ENCODE data around the gene ATP11B.

Gene ATP11B

DNA sequence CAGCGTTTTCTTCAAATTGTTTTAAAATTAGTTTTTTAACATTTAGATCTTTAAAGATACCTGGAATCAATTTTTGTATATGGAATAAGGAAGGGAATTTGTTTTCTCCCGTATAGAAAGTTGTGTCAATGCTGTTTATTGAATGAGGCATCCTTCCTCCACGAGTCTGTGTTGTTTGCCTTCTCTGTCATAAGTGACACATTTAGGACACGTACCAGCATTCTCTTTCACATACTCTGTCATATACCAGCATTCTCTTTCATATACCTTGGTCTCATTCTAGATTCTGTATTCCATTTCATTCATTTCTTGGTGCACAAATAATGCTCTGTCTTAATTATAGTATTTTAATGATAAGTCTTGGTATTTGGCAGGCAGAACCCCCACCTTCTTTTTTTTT, 10.3 kb downstream of the ATP11B start (continued):
- TF ChIP-seq, protein P1, sequence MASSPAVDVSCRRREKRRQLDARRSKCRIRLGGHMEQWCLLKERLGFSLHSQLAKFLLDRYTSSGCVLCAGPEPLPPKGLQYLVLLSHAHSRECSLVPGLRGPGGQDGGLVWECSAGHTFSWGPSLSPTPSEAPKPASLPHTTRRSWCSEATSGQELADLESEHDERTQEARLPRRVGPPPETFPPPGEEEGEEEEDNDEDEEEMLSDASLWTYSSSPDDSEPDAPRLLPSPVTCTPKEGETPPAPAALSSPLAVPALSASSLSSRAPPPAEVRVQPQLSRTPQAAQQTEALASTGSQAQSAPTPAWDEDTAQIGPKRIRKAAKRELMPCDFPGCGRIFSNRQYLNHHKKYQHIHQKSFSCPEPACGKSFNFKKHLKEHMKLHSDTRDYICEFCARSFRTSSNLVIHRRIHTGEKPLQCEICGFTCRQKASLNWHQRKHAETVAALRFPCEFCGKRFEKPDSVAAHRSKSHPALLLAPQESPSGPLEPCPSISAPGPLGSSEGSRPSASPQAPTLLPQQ (tag by site-specific recombination; IDR thresholded peaks at IDR 0.05) = no peak
- TF ChIP-seq, protein P2, sequence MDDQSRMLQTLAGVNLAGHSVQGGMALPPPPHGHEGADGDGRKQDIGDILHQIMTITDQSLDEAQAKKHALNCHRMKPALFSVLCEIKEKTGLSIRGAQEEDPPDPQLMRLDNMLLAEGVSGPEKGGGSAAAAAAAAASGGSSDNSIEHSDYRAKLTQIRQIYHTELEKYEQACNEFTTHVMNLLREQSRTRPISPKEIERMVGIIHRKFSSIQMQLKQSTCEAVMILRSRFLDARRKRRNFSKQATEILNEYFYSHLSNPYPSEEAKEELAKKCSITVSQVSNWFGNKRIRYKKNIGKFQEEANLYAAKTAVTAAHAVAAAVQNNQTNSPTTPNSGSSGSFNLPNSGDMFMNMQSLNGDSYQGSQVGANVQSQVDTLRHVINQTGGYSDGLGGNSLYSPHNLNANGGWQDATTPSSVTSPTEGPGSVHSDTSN (CRISPR knock-in tag; IDR thresholded peaks at IDR 0.05) = no peak
- TF ChIP-seq, protein P3, sequence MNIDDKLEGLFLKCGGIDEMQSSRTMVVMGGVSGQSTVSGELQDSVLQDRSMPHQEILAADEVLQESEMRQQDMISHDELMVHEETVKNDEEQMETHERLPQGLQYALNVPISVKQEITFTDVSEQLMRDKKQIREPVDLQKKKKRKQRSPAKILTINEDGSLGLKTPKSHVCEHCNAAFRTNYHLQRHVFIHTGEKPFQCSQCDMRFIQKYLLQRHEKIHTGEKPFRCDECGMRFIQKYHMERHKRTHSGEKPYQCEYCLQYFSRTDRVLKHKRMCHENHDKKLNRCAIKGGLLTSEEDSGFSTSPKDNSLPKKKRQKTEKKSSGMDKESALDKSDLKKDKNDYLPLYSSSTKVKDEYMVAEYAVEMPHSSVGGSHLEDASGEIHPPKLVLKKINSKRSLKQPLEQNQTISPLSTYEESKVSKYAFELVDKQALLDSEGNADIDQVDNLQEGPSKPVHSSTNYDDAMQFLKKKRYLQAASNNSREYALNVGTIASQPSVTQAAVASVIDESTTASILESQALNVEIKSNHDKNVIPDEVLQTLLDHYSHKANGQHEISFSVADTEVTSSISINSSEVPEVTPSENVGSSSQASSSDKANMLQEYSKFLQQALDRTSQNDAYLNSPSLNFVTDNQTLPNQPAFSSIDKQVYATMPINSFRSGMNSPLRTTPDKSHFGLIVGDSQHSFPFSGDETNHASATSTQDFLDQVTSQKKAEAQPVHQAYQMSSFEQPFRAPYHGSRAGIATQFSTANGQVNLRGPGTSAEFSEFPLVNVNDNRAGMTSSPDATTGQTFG (tag by site-specific recombination; IDR thresholded peaks at IDR 0.05; ENCODE audit: borderline replicate concordance) = no peak
- no peak for TF ChIP-seq ZNF335 (tag by site-specific recombination; conservative IDR thresholded peaks at IDR 0.05)
- no peak for TF ChIP-seq ZNF404 (tag by site-specific recombination; IDR thresholded peaks at IDR 0.05)
- TF ChIP-seq RBAK (tag by site-specific recombination; IDR thresholded peaks at IDR 0.05) = no peak

DNA sequence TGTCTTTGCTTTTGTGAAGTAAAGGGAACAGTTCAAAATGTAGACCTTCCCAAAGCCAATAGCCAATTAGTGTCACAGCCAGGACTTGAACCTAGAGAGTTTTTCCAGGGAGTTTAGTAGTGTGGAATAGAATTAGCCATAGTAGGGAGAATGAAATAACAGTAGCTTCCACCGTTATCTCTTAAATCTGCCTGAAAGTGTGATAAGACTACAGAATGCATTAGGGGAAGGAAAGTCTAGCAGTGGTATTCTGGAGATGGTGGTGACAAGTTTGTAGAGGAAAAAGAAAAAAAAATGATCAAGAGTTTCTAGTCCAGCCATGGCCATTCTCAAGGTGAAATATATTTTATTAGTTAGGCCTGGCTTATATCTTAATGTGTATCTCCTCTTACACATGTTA, 13.8 kb downstream of the ATP11B start:
- Histone ChIP-seq H3K27ac (ENCODE audit: extremely low read depth, low read depth, low read length) (no peak overlapping the region), H3K36me3 (ENCODE audit: control insufficient read depth in 2 of 2, insufficient read depth in 1 of 2, low read length in 2 of 2) (no peaks in the 10 kb centered on the region), H3K4me3 (ENCODE audit: low read depth, low read length) (no peak overlapping the region), H3K9me3 (ENCODE audit: control insufficient read depth, insufficient read depth, low read depth, low read length) (no peaks in the 10 kb centered on the region), H3K4me1 (ENCODE audit: control insufficient read depth, insufficient read depth, low read length) (peaks cover 6% of the 10 kb centered on the region)
- no peak for TF ChIP-seq YY2 (tag by site-specific recombination; IDR thresholded peaks at IDR 0.05)
- TF ChIP-seq ZNF214 (tag by site-specific recombination; IDR thresholded peaks at IDR 0.05; ENCODE audit: borderline replicate concordance) = no peak
- TF ChIP-seq ZNF324 (tag by site-specific recombination; IDR thresholded peaks at IDR 0.05) = no peak
- TF ChIP-seq, protein P4, sequence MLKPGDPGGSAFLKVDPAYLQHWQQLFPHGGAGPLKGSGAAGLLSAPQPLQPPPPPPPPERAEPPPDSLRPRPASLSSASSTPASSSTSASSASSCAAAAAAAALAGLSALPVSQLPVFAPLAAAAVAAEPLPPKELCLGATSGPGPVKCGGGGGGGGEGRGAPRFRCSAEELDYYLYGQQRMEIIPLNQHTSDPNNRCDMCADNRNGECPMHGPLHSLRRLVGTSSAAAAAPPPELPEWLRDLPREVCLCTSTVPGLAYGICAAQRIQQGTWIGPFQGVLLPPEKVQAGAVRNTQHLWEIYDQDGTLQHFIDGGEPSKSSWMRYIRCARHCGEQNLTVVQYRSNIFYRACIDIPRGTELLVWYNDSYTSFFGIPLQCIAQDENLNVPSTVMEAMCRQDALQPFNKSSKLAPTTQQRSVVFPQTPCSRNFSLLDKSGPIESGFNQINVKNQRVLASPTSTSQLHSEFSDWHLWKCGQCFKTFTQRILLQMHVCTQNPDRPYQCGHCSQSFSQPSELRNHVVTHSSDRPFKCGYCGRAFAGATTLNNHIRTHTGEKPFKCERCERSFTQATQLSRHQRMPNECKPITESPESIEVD (tag by site-specific recombination; IDR thresholded peaks at IDR 0.05) = 0 out of 2 replicates have a peak, but pooled peaks have one; percentile 6
- TF ChIP-seq PRDM1 (tag by site-specific recombination; IDR thresholded peaks at IDR 0.05) = peak; percentile 43; the same call in 1 of the 2 replicates
- ChIA-PET CTCF (interaction anchor here (0.6 kb wide), 1 partner anchor 93 kb away, joined by 3 read pairs; no protein-coding TSS in a partner anchor), POLR2A (no interaction called here)

DNA sequence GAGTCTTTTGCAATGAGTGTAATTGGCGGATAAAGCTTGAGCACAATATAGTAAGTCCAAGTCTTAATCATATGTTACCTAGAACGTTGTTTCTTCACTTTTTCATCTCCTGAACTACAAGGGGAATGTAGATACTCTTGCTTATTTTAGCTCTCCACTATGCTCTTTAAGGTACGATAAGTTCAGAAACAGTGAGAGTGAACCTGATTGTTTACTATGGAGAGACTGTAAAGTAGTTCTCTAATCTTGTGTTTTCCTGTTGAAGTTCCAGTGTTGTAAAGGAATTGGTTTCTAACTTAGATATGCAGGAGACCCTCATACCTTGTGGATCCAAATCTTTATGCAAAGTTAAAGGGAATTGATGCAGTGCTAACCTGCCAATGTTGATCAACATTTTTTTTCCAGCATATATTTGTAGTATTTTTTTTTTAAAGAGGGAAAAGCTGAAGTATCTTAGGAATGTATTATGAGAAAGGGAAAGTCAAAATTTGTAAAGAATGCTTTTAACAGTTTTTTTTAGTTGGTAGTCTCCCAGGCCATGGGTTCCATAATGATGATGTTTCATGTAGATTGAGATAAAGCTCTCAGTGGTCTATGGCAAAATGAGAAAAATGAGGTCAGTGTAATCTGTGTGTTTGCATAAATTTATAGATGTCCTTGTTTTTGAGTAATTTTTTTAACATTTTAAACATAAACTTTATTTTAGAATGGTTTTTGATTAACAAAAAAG, 14.9 kb downstream of the ATP11B start:
- CTCF ChIA-PET = no interaction called here
- POLR2A ChIA-PET = no interaction called here
- no peak overlapping the region for H3K4me3 ChIP-seq (ENCODE audit: low read depth, low read length)

More for the DNA sequence above, 14.9 kb downstream of the ATP11B start:
- H3K36me3 ChIP-seq (ENCODE audit: control insufficient read depth in 2 of 2, insufficient read depth in 1 of 2, low read length in 2 of 2) = no peaks in the 10 kb centered on the region
- TF ChIP-seq, protein P5, sequence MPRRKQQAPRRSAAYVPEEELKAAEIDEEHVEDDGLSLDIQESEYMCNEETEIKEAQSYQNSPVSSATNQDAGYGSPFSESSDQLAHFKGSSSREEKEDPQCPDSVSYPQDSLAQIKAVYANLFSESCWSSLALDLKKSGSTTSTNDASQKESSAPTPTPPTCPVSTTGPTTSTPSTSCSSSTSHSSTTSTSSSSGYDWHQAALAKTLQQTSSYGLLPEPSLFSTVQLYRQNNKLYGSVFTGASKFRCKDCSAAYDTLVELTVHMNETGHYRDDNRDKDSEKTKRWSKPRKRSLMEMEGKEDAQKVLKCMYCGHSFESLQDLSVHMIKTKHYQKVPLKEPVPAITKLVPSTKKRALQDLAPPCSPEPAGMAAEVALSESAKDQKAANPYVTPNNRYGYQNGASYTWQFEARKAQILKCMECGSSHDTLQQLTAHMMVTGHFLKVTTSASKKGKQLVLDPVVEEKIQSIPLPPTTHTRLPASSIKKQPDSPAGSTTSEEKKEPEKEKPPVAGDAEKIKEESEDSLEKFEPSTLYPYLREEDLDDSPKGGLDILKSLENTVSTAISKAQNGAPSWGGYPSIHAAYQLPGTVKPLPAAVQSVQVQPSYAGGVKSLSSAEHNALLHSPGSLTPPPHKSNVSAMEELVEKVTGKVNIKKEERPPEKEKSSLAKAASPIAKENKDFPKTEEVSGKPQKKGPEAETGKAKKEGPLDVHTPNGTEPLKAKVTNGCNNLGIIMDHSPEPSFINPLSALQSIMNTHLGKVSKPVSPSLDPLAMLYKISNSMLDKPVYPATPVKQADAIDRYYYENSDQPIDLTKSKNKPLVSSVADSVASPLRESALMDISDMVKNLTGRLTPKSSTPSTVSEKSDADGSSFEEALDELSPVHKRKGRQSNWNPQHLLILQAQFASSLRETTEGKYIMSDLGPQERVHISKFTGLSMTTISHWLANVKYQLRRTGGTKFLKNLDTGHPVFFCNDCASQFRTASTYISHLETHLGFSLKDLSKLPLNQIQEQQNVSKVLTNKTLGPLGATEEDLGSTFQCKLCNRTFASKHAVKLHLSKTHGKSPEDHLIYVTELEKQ (tag by site-specific recombination; IDR thresholded peaks at IDR 0.05; ENCODE audit: borderline replicate concordance) = no peak
- TF ChIP-seq PRDM1 (tag by site-specific recombination; IDR thresholded peaks at IDR 0.05) = peak; percentile 72
- H3K4me1 ChIP-seq (ENCODE audit: control insufficient read depth, insufficient read depth, low read length) = peaks cover 6% of the 10 kb centered on the region
- H3K9me3 ChIP-seq (ENCODE audit: control insufficient read depth, insufficient read depth, low read depth, low read length) = no peaks in the 10 kb centered on the region
- H3K27ac ChIP-seq (ENCODE audit: extremely low read depth, low read depth, low read length) = no peak overlapping the region

Measured in HEK293 (cell line).